ENCODE measurements around the gene IL33. TPM values are rescaled to one million over a fixed set of nuclear protein-coding genes. Genes with fewer than 3 reads are reported as not detected.

Gene IL33
- total RNA-seq, 1 experiment from 2014 or later = not detected

DNA sequence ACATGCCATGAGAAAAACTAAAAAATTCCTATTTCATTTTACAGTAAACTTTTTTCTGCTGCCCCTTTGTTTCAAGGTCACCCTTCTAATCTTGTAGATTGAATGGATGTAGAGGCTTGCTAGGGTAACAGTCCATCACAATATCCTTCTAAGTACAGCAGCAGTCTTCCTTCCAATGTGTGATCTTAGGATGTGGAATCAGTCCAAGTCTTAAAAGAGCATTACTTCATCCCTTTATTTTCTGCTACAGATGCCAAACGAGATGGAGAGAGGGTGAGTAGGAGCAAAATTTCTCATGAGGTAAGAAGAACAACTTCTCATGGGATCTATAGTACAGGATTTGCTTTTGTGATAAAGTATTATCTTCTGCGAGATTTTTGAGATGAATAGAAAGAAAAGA, 704 bp upstream of the IL33 start:
- peaks cover 6 to 8% of the 10 kb centered on the region in 2 experiments; a peak in 2 of 4 replicates for H3K9me3 ChIP-seq (ENCODE audit: control insufficient read depth in 1 of 2, insufficient read depth in 1 of 2, low read depth in 1 of 2, low read length in 2 of 2)
- H3K36me3 ChIP-seq (ENCODE audit: control insufficient read depth in 1 of 2, insufficient read depth in 2 of 2, low read length in 2 of 2) = no peaks in the 10 kb centered on the region
- ChIA-PET RAD21 (ENCODE audit: low non-redundant PET in 1 of 2, low total read pairs in 2 of 2, uncharacterized antibody in 2 of 2, unreplicated experiment in 2 of 2) (no interaction called here), CTCF (no interaction called here), POLR2A (no interaction called here)
- no peaks in the 10 kb centered on the region for H3K9me2 ChIP-seq (ENCODE audit: insufficient read depth)
- BruUV-seq (replicated peaks) = no TSS peak
- DNase-seq (ENCODE audit: low read depth, low spot score) (no peak), ATAC-seq (no peak)
- H3K4me1 ChIP-seq (ENCODE audit: control insufficient read depth in 1 of 2, insufficient read depth in 2 of 2, low read length in 2 of 2) = no peaks in the 10 kb centered on the region
- H4K20me1 ChIP-seq (ENCODE audit: insufficient read depth) = no peaks in the 10 kb centered on the region
- H3K27ac ChIP-seq (ENCODE audit: low read depth, low read length) = no peak overlapping the region
- intact Hi-C loops (cut with micrococcal nuclease) = no loop called here
- no peak for TF ChIP-seq SRF (IDR thresholded peaks at IDR 0.05; ENCODE audit: low read depth)
- TF ChIP-seq TCF7L2 (IDR thresholded peaks at IDR 0.05; ENCODE audit: borderline replicate concordance, extremely low read depth, insufficient read depth, insufficient read length) = no peak
- TF ChIP-seq ZNF274 (IDR thresholded peaks at IDR 0.05; ENCODE audit: low read depth, low read length) = no peak
- no peak for TF ChIP-seq POLR2A (IDR thresholded peaks at IDR 0.05; ENCODE audit: borderline replicate concordance, extremely low read depth, insufficient read depth, insufficient read length)
- TF ChIP-seq CBX3 (IDR thresholded peaks at IDR 0.05; ENCODE audit: low read depth) = no peak
- TF ChIP-seq, protein P1, sequence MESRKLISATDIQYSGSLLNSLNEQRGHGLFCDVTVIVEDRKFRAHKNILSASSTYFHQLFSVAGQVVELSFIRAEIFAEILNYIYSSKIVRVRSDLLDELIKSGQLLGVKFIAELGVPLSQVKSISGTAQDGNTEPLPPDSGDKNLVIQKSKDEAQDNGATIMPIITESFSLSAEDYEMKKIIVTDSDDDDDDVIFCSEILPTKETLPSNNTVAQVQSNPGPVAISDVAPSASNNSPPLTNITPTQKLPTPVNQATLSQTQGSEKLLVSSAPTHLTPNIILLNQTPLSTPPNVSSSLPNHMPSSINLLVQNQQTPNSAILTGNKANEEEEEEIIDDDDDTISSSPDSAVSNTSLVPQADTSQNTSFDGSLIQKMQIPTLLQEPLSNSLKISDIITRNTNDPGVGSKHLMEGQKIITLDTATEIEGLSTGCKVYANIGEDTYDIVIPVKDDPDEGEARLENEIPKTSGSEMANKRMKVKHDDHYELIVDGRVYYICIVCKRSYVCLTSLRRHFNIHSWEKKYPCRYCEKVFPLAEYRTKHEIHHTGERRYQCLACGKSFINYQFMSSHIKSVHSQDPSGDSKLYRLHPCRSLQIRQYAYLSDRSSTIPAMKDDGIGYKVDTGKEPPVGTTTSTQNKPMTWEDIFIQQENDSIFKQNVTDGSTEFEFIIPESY (IDR thresholded peaks at IDR 0.05; ENCODE audit: extremely low read depth, insufficient replicate concordance, low read length) = no peak
- no peak for TF ChIP-seq FOSL1 (IDR thresholded peaks at IDR 0.05; ENCODE audit: low read depth)
- no peak for TF ChIP-seq YY1 (IDR thresholded peaks at IDR 0.05; ENCODE audit: extremely low read depth, insufficient replicate concordance, low read depth, low read length)
- no peak for TF ChIP-seq CEBPB (IDR thresholded peaks at IDR 0.05; ENCODE audit: low read depth)
- no peak for TF ChIP-seq ELF1 (IDR thresholded peaks at IDR 0.05; ENCODE audit: borderline replicate concordance, low read depth)
- TF ChIP-seq, protein P2, sequence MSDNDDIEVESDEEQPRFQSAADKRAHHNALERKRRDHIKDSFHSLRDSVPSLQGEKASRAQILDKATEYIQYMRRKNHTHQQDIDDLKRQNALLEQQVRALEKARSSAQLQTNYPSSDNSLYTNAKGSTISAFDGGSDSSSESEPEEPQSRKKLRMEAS (IDR thresholded peaks at IDR 0.05) = no peak
- no peak overlapping the region for H3K4me2 ChIP-seq (ENCODE audit: low read length)
- H3K79me2 ChIP-seq (ENCODE audit: insufficient read depth, low read length) = no peaks in the 10 kb centered on the region
- H3K4me3 ChIP-seq (replicated peaks in 1 of 2; ENCODE audit: low read depth in 1 of 2, low read length in 2 of 2) = no peak overlapping the region
- H3K27me3 ChIP-seq (ENCODE audit: insufficient read depth, low read length) = no peaks in the 10 kb centered on the region
- no peak overlapping the region for H2AFZ ChIP-seq (ENCODE audit: low read depth, low read length, poor library complexity, severe bottlenecking)
- no peak overlapping the region for H3K9ac ChIP-seq (ENCODE audit: low read length)

Measured in HCT116 (cell line).